Smooth muscle cell of trachea (primary cell): ENCODE data around the gene PALM. TPM values are rescaled to one million over a fixed set of nuclear protein-coding genes. Genes with fewer than 3 reads are reported as not detected.

Experiments
- total RNA-seq: library from RNA; depleted of rRNA; stranded (reverse); fragments of >200 nt; gene quantifications from 2 replicates; pipeline ENCODE4 v1.2.1, GENCODE V29; 2014

Gene PALM
- 3.9 and 41.4 TPM in 2 replicates for total RNA-seq

GRCh38 chr19:708154-709143, at the start of gene PALM:
TSS of gene PALM (plus strand) at chr19:708935. CDS start at chr19:709147, 212 bp downstream.

DNA sequence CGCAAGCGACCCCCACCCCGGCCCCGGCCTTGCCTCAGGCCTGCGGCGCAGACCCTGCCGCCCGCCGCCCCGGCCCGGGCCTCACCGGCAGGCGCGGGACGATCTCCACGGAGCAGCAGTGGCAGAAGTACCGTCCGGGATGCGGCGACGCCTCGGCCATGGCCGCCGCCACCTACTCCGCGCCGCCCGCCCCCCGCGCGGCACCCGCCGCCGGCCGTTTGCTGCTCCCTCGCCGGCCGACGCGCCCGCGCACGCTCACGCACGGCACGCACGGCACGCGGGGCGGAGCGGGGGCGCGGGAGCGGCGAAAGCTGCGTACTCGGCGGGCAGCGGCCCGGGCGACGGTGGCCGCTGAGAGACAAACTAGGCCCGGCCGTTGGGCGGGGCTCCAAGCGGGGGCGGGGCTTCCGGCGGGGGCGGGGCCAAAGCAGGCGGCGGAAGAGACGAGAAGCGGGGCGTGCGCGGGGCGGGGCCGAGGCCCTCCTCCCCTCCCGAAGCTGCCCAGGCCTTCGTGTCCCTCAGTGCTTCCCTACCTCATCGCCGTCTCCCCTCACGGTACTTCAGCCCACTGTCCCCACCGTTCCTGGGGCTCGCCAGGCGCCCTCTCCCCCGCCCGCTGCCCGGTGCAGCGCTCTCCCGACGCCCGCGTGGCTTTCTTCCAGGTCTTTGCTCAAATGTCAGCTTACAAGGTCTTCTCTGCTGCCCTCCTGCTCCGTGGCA, 45.6 kb upstream of the PALM start, which contains the start of gene RNF126:
Gene RNF126 (minus strand): TSS at position 253 of the 720 bp plus-strand sequence. CDS start 93 bp downstream, at position 160.

DNA sequence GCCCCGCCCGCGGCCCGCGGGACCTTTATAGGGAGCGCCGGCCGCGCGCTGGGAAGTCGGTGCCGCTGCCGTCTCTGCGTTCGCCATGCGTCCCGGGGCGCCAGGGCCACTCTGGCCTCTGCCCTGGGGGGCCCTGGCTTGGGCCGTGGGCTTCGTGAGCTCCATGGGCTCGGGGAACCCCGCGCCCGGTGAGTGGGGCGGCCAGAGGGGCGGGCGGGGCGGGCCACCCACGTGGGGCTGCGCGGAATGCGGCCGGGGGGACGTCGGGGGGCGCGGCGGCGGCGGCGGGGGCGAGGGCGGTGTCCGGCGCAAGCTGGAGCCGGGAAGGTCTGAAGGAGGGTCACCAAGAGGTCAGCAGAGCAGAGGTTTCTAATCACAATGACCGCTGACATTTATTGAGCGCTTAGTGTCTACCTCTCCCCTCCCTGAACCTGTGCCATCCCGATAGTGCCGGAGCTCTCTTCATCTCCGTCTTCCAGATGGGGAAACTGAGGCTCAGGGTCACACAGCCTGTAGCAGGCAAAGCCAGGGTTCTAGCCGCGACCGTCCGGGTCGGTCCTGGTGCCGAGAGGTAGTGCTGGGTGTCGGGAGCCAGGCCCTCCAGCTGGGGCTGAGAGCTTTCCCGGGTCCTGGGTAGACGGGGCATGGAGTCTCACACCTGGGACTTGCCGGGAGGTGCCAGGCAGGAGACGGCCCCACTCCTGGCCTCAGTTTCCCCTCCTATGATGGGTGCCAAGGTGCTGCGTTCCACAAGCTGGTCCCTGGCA, 32.2 kb upstream of the PALM start, which contains the start of gene FSTL3:
Gene FSTL3 (plus strand): TSS at position 54 of the 767 bp plus-strand sequence. CDS start 32 bp downstream, at position 86.

DNA sequence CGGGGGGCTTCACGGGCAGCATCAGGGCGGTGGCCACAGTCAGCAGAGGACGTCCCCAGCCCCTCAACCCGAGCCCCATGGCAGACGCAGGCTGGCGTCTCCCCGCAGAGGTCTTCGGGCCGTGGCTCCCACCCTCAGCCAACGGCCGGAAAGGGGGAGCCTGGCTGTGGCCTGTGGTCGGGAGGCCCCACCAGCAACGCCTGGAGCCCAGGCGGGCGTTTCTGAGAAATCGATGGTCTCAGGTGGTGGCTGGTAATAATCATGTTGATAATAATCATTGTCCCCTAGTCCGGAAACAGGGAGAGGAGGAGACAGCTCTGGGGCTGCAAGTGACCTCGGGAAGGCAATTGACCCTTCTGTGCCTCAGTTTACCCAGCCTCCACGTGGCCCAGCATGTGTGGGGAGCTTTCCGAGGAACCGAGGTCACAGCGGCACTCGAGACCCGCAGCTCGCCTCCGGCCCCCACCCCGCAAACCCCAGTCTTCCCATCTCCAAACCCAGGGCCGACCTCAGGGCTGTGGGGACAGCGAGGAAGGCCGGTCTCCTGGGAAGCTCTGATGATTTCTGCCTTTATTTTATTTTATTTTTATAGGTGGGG, 13.3 kb upstream of the PALM start, which contains the start of gene PRSS57:
Gene PRSS57 (minus strand): TSS at position 101 of the 598 bp plus-strand sequence. CDS start 22 bp downstream, at position 79.

DNA sequence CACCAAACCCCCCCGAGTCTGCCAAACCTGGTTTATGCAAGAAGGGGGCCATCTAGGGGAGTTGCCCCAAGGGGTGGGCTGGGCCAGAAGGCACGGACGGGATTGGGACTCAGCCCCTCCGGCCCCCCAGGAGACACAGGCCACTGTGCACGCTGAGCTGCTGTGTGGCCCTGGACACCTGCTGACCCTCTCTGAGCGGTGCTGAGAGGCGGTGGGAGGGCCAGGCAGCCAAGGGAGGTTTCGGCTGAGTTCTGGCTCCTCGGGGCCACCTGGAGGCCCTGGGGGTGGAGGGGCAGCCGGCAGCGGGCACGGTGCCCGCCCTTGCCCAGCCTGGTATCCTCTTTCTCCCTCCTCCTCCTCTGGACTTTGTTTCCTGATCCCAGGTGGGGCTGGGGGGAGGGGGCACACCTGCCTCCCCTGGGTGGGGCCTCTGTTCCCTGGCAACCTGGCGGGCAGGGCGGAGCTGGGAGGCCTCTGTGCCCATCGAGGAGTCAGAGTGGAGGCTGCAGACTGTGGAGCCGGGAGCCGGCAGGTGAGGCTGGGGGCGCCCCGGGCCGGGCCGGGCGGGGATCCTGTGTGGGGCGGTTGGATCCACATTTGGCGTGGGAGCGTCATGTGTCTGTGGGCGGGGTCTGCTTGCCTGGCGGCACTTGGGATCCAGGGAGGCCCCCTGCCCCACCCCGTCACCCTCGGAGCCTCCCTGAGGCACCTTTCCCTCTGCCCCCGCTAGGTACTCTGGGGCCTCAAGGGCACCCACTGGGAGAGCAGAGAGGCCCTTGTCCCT, 42.1 kb downstream of the PALM start, which contains the start of gene MISP:
Gene MISP (plus strand): TSS at position 473 of the 784 bp plus-strand sequence. CDS start 5,835 bp downstream, outside the sequence.

GRCh38 chr19:796692-797527, 88.2 kb downstream of the PALM start, which contains the start of gene PTBP1:
TSS of gene PTBP1 (plus strand) at chr19:797452. CDS start at chr19:797498, 46 bp downstream.

Other genes with a start within 250 kb of the PALM start
- 1.0 and 10.3 TPM in 2 replicates for gene SHC2, start 247.9 kb upstream of the PALM start, total RNA-seq
- 0.15 TPM in 1 of 2 replicates, not detected in the other for gene MADCAM1, start 212.4 kb upstream of the PALM start, total RNA-seq
- gene TPGS1, start 201.4 kb upstream of the PALM start, total RNA-seq: 61.4 and 69.1 TPM in 2 replicates
- gene CDC34, start 177.2 kb upstream of the PALM start, total RNA-seq: 49.2 and 67.0 TPM in 2 replicates
- gene GZMM, start 164.9 kb upstream of the PALM start, total RNA-seq: 0.17 TPM in 1 of 2 replicates, not detected in the other
- gene BSG, start 136.3 kb upstream of the PALM start, total RNA-seq: 327 and 538 TPM in 2 replicates
- gene HCN2, start 119.1 kb upstream of the PALM start, total RNA-seq: 0.73 and 1.7 TPM in 2 replicates
- gene POLRMT, start 75.4 kb upstream of the PALM start, total RNA-seq: 20.7 and 29.3 TPM in 2 replicates
- gene FGF22, start 69.1 kb upstream of the PALM start, total RNA-seq: 0.15 TPM in 1 of 2 replicates, not detected in the other
- 21.5 and 24.1 TPM in 2 replicates for gene RNF126, start 45.7 kb upstream of the PALM start, total RNA-seq
- gene FSTL3, start 32.5 kb upstream of the PALM start, total RNA-seq: 15.9 and 77.4 TPM in 2 replicates
- 0.17 TPM in 1 of 2 replicates, not detected in the other for gene PRSS57, start 13.5 kb upstream of the PALM start, total RNA-seq
- under 0.01 and 0.17 TPM in 2 replicates for gene MISP, start 42.2 kb downstream of the PALM start, total RNA-seq
- gene PTBP1, start 88.5 kb downstream of the PALM start, total RNA-seq: 72.0 and 99.4 TPM in 2 replicates
- gene PLPPR3, start 113.0 kb downstream of the PALM start, total RNA-seq: 0.15 and 2.5 TPM in 2 replicates
- under 0.01 TPM in 1 of 2 replicates, not detected in the other for gene AZU1, start 118.9 kb downstream of the PALM start, total RNA-seq
- gene PRTN3, start 132.1 kb downstream of the PALM start, total RNA-seq: not detected in 2 replicates
- gene ELANE, start 143.4 kb downstream of the PALM start, total RNA-seq: 0.66 TPM in 1 of 2 replicates, not detected in the other
- 38.5 and 194 TPM in 2 replicates for gene CFD, start 150.7 kb downstream of the PALM start, total RNA-seq
- 45.8 and 46.6 TPM in 2 replicates for gene MED16, start 184.3 kb downstream of the PALM start, total RNA-seq
- gene RNU6-9, start 184.5 kb downstream of the PALM start, total RNA-seq: not detected in 2 replicates
- 16.6 and 23.3 TPM in 2 replicates for gene R3HDM4, start 204.3 kb downstream of the PALM start, total RNA-seq
- not detected in 2 replicates for gene KISS1R, start 208.4 kb downstream of the PALM start, total RNA-seq
- gene ARID3A, start 217.1 kb downstream of the PALM start, total RNA-seq: 9.2 and 21.7 TPM in 2 replicates